ENCODE measurements around the gene CLTB.
"Not testable (repeated sequence)": the region's sequence is repeated elsewhere in the genome, so short reads cannot be mapped to it uniquely, and the experiment has no call there.

Gene CLTB

DNA sequence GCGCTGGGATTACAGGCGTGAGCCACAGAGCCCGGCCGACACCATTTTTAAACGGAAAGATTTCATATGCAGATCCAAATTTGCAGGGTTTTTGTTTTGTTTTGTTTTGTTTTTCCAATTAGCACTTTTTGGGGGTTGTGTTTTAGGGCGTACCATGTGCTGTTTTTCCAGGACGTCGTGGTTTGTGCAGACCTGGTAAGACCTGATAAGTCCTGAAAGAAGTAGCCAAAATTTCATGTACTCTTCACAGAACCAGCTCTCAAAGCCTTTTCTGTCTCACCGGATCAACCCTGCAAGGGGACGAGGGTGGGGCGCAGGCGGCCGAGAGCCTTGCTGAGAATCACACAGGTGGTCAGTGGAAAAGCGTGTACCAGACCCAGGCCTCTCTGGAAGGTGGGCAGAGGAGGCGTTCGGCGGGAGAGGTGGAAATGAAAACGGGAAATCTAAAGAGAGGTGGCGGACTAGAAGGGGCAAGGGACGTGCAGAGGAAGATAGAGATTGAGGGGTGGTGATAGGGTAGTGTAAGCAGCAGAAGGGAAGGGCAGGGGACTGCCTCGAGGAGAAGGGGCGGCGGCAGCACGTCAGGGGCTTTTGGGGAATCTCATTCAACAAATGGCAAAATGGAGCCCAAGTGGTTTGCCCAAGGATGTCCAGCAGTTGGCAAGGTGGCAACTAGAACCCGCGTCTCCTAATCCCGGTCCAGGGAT, 30.7 kb upstream of the CLTB start:
- H3K36me3 ChIP-seq (ENCODE audit: control insufficient read depth, insufficient read depth, low read length) = no peaks in the 10 kb centered on the region

GRCh38 chr5:176446028-176446665, 29.8 kb upstream of the CLTB start:
- H3K36me3 ChIP-seq (ENCODE audit: control insufficient read depth, insufficient read depth, low read length) = no peaks in the 10 kb centered on the region
- H2AFZ ChIP-seq = no peak overlapping the region
- H3K27ac ChIP-seq = no peak overlapping the region
- H3K4me2 ChIP-seq (ENCODE audit: low read length) = no peak overlapping the region
- H3K9ac ChIP-seq = no peak overlapping the region
- no peaks in the 10 kb centered on the region for H3K27me3 ChIP-seq (ENCODE audit: control insufficient read depth, insufficient read depth, low read length)
- peaks cover 7% of the 10 kb centered on the region for H3K4me1 ChIP-seq
- H3K9me3 ChIP-seq (ENCODE audit: control insufficient read depth, low read length) = no peaks in the 10 kb centered on the region
- TF ChIP-seq CTCF (IDR thresholded peaks at IDR 0.05) = no peak
- no peak overlapping the region for H3K4me3 ChIP-seq (ENCODE audit: low read depth, low read length)
- peaks cover 19% of the 10 kb centered on the region for H3K79me2 ChIP-seq

More for the DNA sequence above, 30.7 kb upstream of the CLTB start:
- H3K4me1 ChIP-seq = peaks cover 7% of the 10 kb centered on the region
- no peaks in the 10 kb centered on the region for H3K27me3 ChIP-seq (ENCODE audit: control insufficient read depth, insufficient read depth, low read length)
- H3K27ac ChIP-seq = peak overlapping the region; percentile 92
- peak overlapping the region; percentile 79 for H3K4me3 ChIP-seq (ENCODE audit: low read depth, low read length)
- H3K79me2 ChIP-seq = peaks cover 24% of the 10 kb centered on the region
- H3K9me3 ChIP-seq (ENCODE audit: control insufficient read depth, low read length) = no peaks in the 10 kb centered on the region
- H3K9ac ChIP-seq = no peak overlapping the region
- peak overlapping the region; percentile 97 for H3K4me2 ChIP-seq (ENCODE audit: low read length)
- peak overlapping the region; percentile 89 for H2AFZ ChIP-seq
- TF ChIP-seq CTCF (IDR thresholded peaks at IDR 0.05) = no peak

DNA sequence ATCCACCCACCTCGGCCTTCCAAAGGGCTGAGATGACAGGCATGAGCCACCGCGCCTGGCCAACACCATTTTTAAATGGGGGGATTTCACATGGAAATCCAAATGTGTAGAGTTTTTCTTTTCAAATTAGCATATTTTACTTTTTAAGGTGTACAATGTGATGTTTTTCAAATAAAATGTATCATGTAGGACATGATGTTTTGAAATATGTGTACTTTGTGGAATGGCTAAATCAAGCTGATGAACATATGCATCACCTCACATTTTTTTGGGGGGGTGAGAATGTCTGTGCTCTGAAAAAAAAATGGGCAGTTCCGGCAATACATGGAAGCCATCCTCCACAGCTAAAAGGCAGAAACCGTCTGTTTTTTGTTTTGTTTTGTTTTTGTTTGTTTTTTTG, 28.4 kb upstream of the CLTB start:
- Histone ChIP-seq H3K4me3 (ENCODE audit: low read depth, low read length) (no peak overlapping the region), H3K4me2 (ENCODE audit: low read length) (no peak overlapping the region), H3K27ac (no peak overlapping the region), H2AFZ (no peak overlapping the region), H3K4me1 (peaks cover 7% of the 10 kb centered on the region), H3K9me3 (ENCODE audit: control insufficient read depth, low read length) (no peaks in the 10 kb centered on the region), H3K79me2 (peaks cover 11% of the 10 kb centered on the region), H3K36me3 (ENCODE audit: control insufficient read depth, insufficient read depth, low read length) (no peaks in the 10 kb centered on the region), H3K27me3 (ENCODE audit: control insufficient read depth, insufficient read depth, low read length) (no peaks in the 10 kb centered on the region), H3K9ac (no peak overlapping the region)
- no peak for TF ChIP-seq CTCF (IDR thresholded peaks at IDR 0.05)

GRCh38 chr5:176442911-176443310, 26.6 kb upstream of the CLTB start:
- not testable (repeated sequence) for H3K27me3 ChIP-seq (ENCODE audit: control insufficient read depth, insufficient read depth, low read length); H3K36me3 ChIP-seq (ENCODE audit: control insufficient read depth, insufficient read depth, low read length); H3K9me3 ChIP-seq (ENCODE audit: control insufficient read depth, low read length); H3K79me2 ChIP-seq; H3K27ac ChIP-seq; H3K9ac ChIP-seq; H3K4me1 ChIP-seq; H3K4me2 ChIP-seq (ENCODE audit: low read length); H3K4me3 ChIP-seq (ENCODE audit: low read depth, low read length); H2AFZ ChIP-seq

- H3K79me2 ChIP-seq = no peaks in the 10 kb centered on the region
- no peak overlapping the region for H3K4me2 ChIP-seq (ENCODE audit: low read length)
- H3K4me1 ChIP-seq = peaks cover under 1% of the 10 kb centered on the region
- no peaks in the 10 kb centered on the region for H3K36me3 ChIP-seq (ENCODE audit: control insufficient read depth, insufficient read depth, low read length)
- H3K27ac ChIP-seq = no peak overlapping the region
- no peak overlapping the region for H3K4me3 ChIP-seq (ENCODE audit: low read depth, low read length)
- H3K9me3 ChIP-seq (ENCODE audit: control insufficient read depth, low read length) = no peaks in the 10 kb centered on the region
- H2AFZ ChIP-seq = no peak overlapping the region
- H3K27me3 ChIP-seq (ENCODE audit: control insufficient read depth, insufficient read depth, low read length) = no peaks in the 10 kb centered on the region
- no peak overlapping the region for H3K9ac ChIP-seq
- TF ChIP-seq CTCF (IDR thresholded peaks at IDR 0.05) = no peak
These were observed 25.6 kb upstream of the CLTB start for GRCh38 chr5:176441921-176442323.
